ENCODE results near the gene SLC9B2.

The SLC9B2 gene

GRCh38 chr4:103075894-103076746 is 441 bp downstream of the SLC9B2 start:
- DNase-seq (ENCODE audit: insufficient read length, low spot score) (peak; percentile 28), FAIRE-seq (peak; percentile 11)

GRCh38 chr4:103075435-103075893 is 1.1 kb downstream of the SLC9B2 start:
- DNase-seq (ENCODE audit: insufficient read length, low spot score) (no peak), FAIRE-seq (peak; percentile 70)

DNA sequence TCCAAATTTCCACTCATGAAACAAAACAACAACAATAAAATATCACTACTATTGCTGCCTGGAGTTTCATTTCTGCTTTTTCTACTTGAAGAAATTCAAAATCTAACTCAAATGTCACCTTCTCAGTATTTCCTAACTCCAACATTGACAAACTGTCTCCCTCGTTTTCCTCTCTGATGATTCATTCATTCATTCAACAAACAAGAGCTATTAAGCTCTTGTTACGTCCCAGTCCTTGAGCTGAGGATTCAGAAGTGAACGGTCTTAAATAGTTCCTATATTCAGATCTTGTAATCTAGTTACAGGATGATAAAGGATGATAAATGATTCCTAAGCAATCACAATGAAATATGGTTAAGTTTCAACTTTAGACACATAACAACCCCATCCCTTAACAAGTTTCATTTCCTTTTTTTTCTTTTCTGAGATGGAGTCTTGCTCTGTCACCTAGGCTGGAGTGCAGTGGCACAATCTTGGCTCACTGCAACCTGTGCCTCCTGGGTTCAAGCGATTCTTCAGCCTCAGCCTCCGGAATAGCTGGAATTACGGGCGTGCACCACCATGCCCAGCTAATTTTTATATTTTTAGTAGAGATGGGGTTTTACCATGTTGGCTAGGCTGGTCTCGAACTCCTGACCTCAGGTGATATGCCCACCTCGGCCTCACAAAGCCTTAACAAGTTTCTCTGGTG is 1.7 kb downstream of the SLC9B2 start:
- FAIRE-seq (peak; percentile 66), DNase-seq (ENCODE audit: insufficient read length, low spot score) (no peak)

- FAIRE-seq (no peak), DNase-seq (ENCODE audit: insufficient read length, low spot score) (no peak)
Measured at GRCh38 chr4:103073792-103074438, 2.6 kb downstream of the SLC9B2 start.

- FAIRE-seq (no peak), DNase-seq (ENCODE audit: insufficient read length, low spot score) (no peak)
Measured at GRCh38 chr4:103067841-103068547, 8.6 kb downstream of the SLC9B2 start.

- DNase-seq (ENCODE audit: insufficient read length, low spot score) (no peak), FAIRE-seq (no peak)
Measured at GRCh38 chr4:103060453-103061148, 16.0 kb downstream of the SLC9B2 start.

DNA sequence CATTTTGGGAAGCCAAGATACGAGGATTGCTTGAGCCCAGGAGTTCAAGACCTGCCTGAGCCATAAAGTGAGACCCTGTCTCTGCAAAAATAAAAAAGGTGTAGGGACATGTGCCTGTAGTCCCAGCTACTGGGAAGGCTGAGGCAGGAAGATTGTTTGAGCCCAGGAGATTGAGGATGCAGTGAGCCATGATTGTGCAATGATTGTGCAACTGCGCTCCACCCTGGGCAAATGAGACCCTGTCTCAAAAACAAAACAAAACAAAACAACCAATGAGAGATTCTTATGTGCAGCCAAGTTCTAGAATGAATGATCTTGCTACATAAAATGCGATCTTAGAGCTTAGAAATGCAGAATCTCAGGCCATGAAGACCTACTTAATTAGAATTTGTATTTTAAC is 22.5 kb downstream of the SLC9B2 start:
- DNase-seq (ENCODE audit: insufficient read length, low spot score) (no peak), FAIRE-seq (no peak)

DNA sequence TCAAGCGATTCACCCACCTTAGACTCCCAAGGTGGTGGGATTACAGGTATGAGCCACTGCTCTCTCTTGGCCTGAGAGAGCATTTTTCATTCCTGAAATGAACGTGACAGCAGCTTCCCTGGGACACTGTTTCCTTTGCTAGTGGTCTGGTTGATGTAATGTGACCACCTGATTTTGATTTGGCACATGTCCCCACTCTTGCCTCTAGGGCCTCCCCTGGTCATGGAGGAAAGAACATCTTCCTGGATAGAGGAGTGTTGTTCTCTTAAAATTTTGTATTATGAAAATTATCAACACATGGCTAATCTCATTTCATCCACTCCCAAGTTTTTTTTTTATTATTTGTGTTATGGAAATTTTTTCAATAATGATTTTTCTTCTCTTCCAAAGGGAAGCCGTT is 23.8 kb downstream of the SLC9B2 start:
- FAIRE-seq: no peak
- DNase-seq (ENCODE audit: insufficient read length, low spot score): no peak

GRCh38 chr4:103052145-103052544 is 24.4 kb downstream of the SLC9B2 start:
- FAIRE-seq (peak; percentile 33), DNase-seq (ENCODE audit: insufficient read length, low spot score) (no peak)

GRCh38 chr4:103050736-103051436 is 25.7 kb downstream of the SLC9B2 start:
- DNase-seq (ENCODE audit: insufficient read length, low spot score) (no peak), FAIRE-seq (no peak)

- FAIRE-seq (peak; percentile 90), DNase-seq (ENCODE audit: insufficient read length, low spot score) (peak; percentile 3)
Measured at GRCh38 chr4:103046416-103047290, 29.9 kb downstream of the SLC9B2 start.

- DNase-seq (ENCODE audit: insufficient read length, low spot score) (no peak), FAIRE-seq (no peak)
Measured at GRCh38 chr4:103044183-103044582, 32.4 kb downstream of the SLC9B2 start.

DNA sequence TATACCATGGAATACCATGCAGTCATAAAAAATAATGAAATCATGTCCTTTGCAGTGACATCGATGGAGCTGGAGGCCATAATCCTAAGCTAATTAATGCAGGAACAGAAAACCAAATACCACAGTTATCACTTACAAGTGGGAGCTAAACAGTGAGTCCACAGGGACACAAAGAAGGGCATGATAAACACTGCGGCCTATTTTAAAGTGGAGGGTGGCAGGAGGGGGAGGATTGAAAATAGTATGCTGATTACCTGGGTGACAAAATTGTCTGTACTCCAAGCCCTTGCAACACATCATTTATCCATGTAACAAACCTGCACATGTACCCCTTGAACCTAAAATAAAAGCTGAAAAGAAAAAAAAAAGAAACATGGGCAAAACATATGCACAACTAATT is 40.4 kb downstream of the SLC9B2 start:
- FAIRE-seq: no peak
- DNase-seq (ENCODE audit: insufficient read length, low spot score): no peak

DNA sequence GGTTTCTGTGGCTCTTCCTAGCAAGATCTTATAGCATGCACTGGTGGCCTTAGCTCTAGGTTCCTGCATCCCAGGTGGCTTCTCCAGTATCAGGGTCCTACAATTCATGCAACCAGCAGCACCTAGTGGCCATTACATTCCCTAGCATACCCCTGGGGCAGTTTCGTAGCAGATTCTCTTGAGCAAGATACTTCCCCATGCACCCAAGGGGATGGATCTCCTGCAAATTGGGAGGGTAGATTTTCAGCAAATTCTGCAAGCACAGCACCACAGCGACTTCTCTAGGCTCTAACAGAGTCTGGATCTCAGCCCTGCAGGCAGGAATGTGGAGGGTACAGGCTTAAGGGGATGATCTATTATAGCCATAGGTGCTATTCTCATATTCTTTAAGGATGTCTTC is 44.0 kb downstream of the SLC9B2 start:
- FAIRE-seq (peak; percentile 82), DNase-seq (ENCODE audit: insufficient read length, low spot score) (no peak)

DNA sequence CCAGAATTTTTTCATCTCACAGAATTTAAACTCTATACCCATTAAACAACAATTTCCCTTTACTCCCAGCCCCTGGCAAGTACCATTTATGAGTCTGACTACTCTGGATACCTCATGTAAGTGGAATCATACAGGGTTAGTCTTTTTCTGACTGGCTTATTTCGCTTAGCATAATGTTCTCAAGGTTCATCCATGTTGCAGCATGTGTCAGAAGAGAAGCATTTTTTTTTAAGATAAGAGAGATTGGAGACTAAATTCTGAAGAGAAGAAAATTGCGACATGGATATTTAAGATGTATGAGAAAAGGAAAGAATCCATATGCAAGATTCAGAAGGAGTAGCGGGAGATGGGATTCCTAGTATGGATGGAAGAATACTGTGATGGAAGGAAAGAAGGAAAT is 45.8 kb downstream of the SLC9B2 start:
- DNase-seq (ENCODE audit: insufficient read length, low spot score) (no peak), FAIRE-seq (no peak)

DNA sequence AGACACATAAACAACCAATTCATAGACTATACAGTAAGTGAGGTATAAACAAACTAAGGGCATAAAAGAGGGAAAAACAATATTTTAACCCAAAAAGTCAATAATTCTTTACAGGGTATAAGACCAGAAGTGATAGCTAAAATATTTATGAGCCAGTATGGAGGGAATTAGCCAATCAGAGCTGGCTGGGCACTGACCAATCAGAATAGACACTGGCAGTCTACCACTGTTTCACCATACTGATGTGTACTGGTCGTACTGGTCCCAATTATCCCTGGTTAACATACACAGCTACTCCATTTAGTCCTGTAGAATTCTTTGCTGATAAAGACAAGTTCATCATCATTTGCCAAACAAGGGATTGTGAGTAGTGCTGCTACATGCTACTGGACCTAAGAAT is 47.3 kb downstream of the SLC9B2 start:
- DNase-seq (ENCODE audit: insufficient read length, low spot score) (no peak), FAIRE-seq (no peak)

DNA sequence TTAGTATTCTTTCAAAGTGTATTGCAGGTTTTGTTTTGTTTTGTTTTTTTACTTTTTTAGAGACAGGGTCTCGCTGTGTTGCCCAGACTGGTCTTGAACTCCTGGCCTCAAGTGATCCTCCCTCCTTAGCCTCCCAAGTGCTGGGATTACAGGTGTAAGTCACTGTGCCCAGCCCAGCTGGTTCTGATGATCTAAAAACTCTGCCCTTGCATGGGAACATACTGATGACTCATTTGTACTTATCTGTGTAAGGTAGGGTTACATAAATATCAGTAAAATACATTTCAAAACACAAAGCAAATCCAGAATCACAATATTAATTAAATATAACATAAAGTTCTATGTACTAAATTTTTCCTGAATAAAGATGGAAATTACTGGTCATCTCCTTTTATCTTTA is 49.7 kb downstream of the SLC9B2 start:
- FAIRE-seq (no peak), DNase-seq (ENCODE audit: insufficient read length, low spot score) (no peak)

- DNase-seq (ENCODE audit: insufficient read length, low spot score): no peak
- peak; percentile 64 for FAIRE-seq
Measured at GRCh38 chr4:103024996-103025395, 51.6 kb downstream of the SLC9B2 start.

DNA sequence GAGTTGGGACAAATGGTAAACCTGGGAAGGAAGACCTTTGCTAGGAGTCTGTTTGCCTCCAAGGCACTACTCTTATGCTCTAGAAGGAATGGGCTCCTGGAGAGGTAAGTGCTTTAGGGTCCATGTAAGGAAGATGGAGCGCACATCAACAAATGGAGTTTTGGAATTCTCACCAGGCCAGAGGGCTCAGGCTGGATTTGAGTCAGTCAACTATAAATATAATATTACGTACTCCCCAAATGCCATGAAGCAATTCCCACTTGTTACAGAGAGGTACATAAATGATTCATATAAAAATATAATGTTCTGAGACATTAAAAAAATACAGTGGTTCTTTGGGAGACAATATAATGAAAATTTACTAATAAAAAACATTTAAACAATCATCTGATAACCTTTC is 55.4 kb downstream of the SLC9B2 start:
- FAIRE-seq: no peak

More for the DNA sequence above, 55.4 kb downstream of the SLC9B2 start:
- no peak for DNase-seq (ENCODE audit: insufficient read length, low spot score)

Measured in GM19239 (cell line).